Activated CD4-positive, alpha-beta T cell treated with anti-CD3 and anti-CD28 coated beads for 4 hours (primary cell): Measurements from ENCODE around the gene PPP6R1.
"Not testable (repeated sequence)": the region's sequence is repeated elsewhere in the genome, so short reads cannot be mapped to it uniquely, and the experiment has no call there.

Experiments
- DNase-seq, 2 donors: peaks; one replicate each; pipeline ENCODE4 v3.0.0-alpha.2; 2020

PPP6R1 gene

GRCh38 chr19:55223291-55224037 lies 35.4 kb downstream of the PPP6R1 start:
- DNase-seq: no peak

- DNase-seq: no peak
Observed at GRCh38 chr19:55220525-55220924, 38.3 kb downstream of the PPP6R1 start.

- DNase-seq: peak; percentile 15 to 29
Observed at GRCh38 chr19:55216461-55217198, 42.2 kb downstream of the PPP6R1 start.

GRCh38 chr19:55213547-55213946 lies 45.3 kb downstream of the PPP6R1 start:
- no peak for DNase-seq

- DNase-seq: peak in 1 of 2 donors; percentile 24
Observed at GRCh38 chr19:55212447-55212846, 46.4 kb downstream of the PPP6R1 start.

- no peak for DNase-seq
Observed at GRCh38 chr19:55209693-55210472, 48.9 kb downstream of the PPP6R1 start.

GRCh38 chr19:55208880-55209692 lies 49.7 kb downstream of the PPP6R1 start, which contains the start of gene PTPRH:
Gene PTPRH, minus strand, starts transcription at chr19:55209501. Its CDS starts 68 bp downstream, at chr19:55209433.
- no peak for DNase-seq

- DNase-seq: peak; percentile 16 to 26
Observed at GRCh38 chr19:55206664-55207500, 51.9 kb downstream of the PPP6R1 start.

GRCh38 chr19:55202199-55202598 lies 56.6 kb downstream of the PPP6R1 start:
- not testable (repeated sequence) for DNase-seq

- DNase-seq: no peak
Observed at GRCh38 chr19:55199620-55200204, 59.1 kb downstream of the PPP6R1 start.

- DNase-seq: no peak
Observed at GRCh38 chr19:55198651-55199050, 60.2 kb downstream of the PPP6R1 start.

- no peak for DNase-seq
Observed at GRCh38 chr19:55197528-55197927, 61.3 kb downstream of the PPP6R1 start.

- no peak for DNase-seq
Observed at GRCh38 chr19:55196803-55197202, 62.0 kb downstream of the PPP6R1 start.

- no peak for DNase-seq
Observed at GRCh38 chr19:55193481-55193880, 65.3 kb downstream of the PPP6R1 start.

GRCh38 chr19:55189403-55189835 lies 69.4 kb downstream of the PPP6R1 start:
- no peak for DNase-seq

- DNase-seq: no peak
Observed at GRCh38 chr19:55188625-55189024, 70.2 kb downstream of the PPP6R1 start.

GRCh38 chr19:55186080-55186479 lies 72.7 kb downstream of the PPP6R1 start:
- no peak for DNase-seq

- DNase-seq: no peak
Observed at GRCh38 chr19:55181740-55182139, 77.1 kb downstream of the PPP6R1 start.
